ENCODE results near the gene BBS7. TPM values are rescaled to one million over a fixed set of nuclear protein-coding genes. Genes with fewer than 3 reads are reported as not detected.

BBS7 gene
- polyA plus RNA-seq, 3 donors = 4.2 to 6.6 (median 5.5) TPM

DNA sequence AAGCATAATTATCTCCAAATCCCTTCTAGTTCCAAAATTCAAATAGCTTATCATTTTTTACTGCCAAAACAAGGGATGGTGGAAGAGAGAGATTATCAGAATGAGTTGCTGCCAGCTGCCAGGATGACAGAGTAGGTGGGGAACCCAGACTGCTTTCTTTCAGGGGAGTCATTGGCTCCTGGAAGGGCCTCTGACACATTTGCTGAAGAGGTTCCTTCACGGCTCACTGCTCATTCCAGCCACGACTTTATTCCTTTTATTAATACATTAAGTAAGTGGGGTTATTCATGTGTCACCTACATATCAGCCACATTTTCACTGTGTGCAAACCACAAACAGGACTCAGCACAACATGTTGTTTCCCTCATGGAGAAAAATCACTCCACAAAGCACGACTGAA, 92.6 kb downstream of the BBS7 start:
- Histone ChIP-seq H3K27ac (ENCODE audit: low read depth in 1 of 2, low read length in 2 of 2) (no peak overlapping the region), H2AFZ (ENCODE audit: insufficient read depth, low read depth, low read length, poor library complexity, severe bottlenecking) (no peak overlapping the region), H3K4me2 (replicated peaks; ENCODE audit: extremely low read depth, low read length, poor library complexity, severe bottlenecking) (no peak overlapping the region), H3K9ac (ENCODE audit: insufficient read depth, low read length, poor library complexity, severe bottlenecking) (no peak overlapping the region), H3K4me3 (replicated peaks in 1 of 3; ENCODE audit: low read depth in 2 of 3, low read length in 3 of 3) (no peak overlapping the region), H3K27me3 (ENCODE audit: control insufficient read depth in 2 of 2, insufficient read depth in 2 of 2, low read length in 2 of 2) (peaks cover 0 to 4% of the 10 kb centered on the region in 2 donors), H3K79me2 (ENCODE audit: insufficient read depth, low read length) (no peaks in the 10 kb centered on the region), H3K4me1 (ENCODE audit: control insufficient read depth in 1 of 2, insufficient read depth in 2 of 2, low read length in 2 of 2) (no peaks in the 10 kb centered on the region), H3K9me3 (replicated peaks in 1 of 2; ENCODE audit: control insufficient read depth in 1 of 2, insufficient read depth in 1 of 2, low read length in 2 of 2) (no peaks in the 10 kb centered on the region), H4K20me1 (ENCODE audit: insufficient read depth, low read length) (no peaks in the 10 kb centered on the region), H3K36me3 (replicated peaks in 1 of 2; ENCODE audit: control insufficient read depth in 1 of 2, insufficient read depth in 2 of 2, low read length in 2 of 2) (no peaks in the 10 kb centered on the region)
- Mint-ChIP-seq H3K36me3 (no peaks in the 10 kb centered on the region), H3K4me3 (no peak overlapping the region), H3K27me3 (ENCODE audit: low read depth in 3 of 3) (peaks cover 7 to 20% (median 9%) of the 10 kb centered on the region in 3 donors), H3K4me1 (no peaks in the 10 kb centered on the region), H3K27ac (no peak overlapping the region), H3K9me3 (peaks cover 0 to 4% (median 0%) of the 10 kb centered on the region in 7 donors)
- no peak for DNase-seq
- WGBS (ENCODE audit: insufficient coverage) = 67% methylated on average over 1 of the region's 3 CpGs
- intact Hi-C loops (cut with micrococcal nuclease) = no loop called here
- TF ChIP-seq, protein P1, sequence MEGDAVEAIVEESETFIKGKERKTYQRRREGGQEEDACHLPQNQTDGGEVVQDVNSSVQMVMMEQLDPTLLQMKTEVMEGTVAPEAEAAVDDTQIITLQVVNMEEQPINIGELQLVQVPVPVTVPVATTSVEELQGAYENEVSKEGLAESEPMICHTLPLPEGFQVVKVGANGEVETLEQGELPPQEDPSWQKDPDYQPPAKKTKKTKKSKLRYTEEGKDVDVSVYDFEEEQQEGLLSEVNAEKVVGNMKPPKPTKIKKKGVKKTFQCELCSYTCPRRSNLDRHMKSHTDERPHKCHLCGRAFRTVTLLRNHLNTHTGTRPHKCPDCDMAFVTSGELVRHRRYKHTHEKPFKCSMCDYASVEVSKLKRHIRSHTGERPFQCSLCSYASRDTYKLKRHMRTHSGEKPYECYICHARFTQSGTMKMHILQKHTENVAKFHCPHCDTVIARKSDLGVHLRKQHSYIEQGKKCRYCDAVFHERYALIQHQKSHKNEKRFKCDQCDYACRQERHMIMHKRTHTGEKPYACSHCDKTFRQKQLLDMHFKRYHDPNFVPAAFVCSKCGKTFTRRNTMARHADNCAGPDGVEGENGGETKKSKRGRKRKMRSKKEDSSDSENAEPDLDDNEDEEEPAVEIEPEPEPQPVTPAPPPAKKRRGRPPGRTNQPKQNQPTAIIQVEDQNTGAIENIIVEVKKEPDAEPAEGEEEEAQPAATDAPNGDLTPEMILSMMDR (IDR thresholded peaks at IDR 0.05) = no peak

DNA sequence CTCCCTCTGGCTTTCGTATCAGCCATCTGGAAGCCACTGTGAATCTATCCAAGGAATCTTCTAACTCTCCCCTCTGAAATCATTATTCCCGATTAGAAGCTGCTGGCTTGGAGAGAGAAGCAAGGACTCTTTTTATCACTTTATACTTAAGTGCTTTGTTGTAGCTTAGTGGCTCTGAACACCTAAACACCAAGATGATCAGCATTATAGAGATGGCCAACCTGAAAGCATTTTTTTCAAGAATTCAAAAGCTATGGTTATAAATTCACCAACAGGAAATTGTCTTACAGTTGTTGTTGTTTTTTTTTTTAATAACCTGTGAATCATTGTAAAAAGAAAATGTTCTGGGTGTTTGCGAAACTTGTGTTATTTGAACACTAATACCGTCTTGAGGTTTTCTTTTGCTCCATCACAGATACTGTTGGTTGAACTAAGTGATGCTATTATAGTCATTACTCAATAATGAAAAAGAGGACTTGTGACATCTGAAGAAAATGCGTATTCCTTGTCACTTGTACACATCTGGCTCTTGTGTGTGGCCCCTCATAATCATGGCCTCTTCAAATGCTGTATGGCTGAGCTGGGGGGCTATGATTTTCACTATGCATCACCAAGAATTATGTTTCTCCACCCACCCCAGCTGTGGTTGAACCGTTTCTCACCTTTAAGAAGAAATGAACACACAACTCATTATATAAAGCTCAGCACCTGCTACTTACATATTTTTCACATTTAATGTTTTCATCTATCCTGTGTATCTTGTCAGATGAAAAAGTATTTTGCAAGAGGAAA, 93.5 kb downstream of the BBS7 start:
- no peak overlapping the region for H3K27ac Mint-ChIP-seq
- Histone ChIP-seq H3K27ac (ENCODE audit: low read depth in 1 of 2, low read length in 2 of 2) (no peak overlapping the region), H3K4me1 (ENCODE audit: control insufficient read depth in 1 of 2, insufficient read depth in 2 of 2, low read length in 2 of 2) (no peaks in the 10 kb centered on the region), H2AFZ (ENCODE audit: insufficient read depth, low read depth, low read length, poor library complexity, severe bottlenecking) (no peak overlapping the region), H3K4me3 (replicated peaks in 1 of 3; ENCODE audit: low read depth in 2 of 3, low read length in 3 of 3) (no peak overlapping the region), H3K79me2 (ENCODE audit: insufficient read depth, low read length) (no peaks in the 10 kb centered on the region), H3K4me2 (replicated peaks; ENCODE audit: extremely low read depth, low read length, poor library complexity, severe bottlenecking) (no peak overlapping the region), H3K27me3 (ENCODE audit: control insufficient read depth in 2 of 2, insufficient read depth in 2 of 2, low read length in 2 of 2) (peaks cover 0 to 4% of the 10 kb centered on the region in 2 donors), H3K36me3 (replicated peaks in 1 of 2; ENCODE audit: control insufficient read depth in 1 of 2, insufficient read depth in 2 of 2, low read length in 2 of 2) (no peaks in the 10 kb centered on the region), H4K20me1 (ENCODE audit: insufficient read depth, low read length) (no peaks in the 10 kb centered on the region), H3K9ac (ENCODE audit: insufficient read depth, low read length, poor library complexity, severe bottlenecking) (no peak overlapping the region), H3K9me3 (replicated peaks in 1 of 2; ENCODE audit: control insufficient read depth in 1 of 2, insufficient read depth in 1 of 2, low read length in 2 of 2) (no peaks in the 10 kb centered on the region)
- H3K9me3 Mint-ChIP-seq = peaks cover 0 to 4% (median 2%) of the 10 kb centered on the region in 7 donors
- H3K4me3 Mint-ChIP-seq = no peak overlapping the region
- peaks cover 7 to 22% (median 9%) of the 10 kb centered on the region in 3 donors for H3K27me3 Mint-ChIP-seq (ENCODE audit: low read depth in 3 of 3)
- intact Hi-C loops (cut with micrococcal nuclease) = no loop called here
- WGBS (ENCODE audit: insufficient coverage) = no CpG with 5 or more reads among the region's 6 CpGs
- DNase-seq = no peak
- no peaks in the 10 kb centered on the region for H3K4me1 Mint-ChIP-seq
- TF ChIP-seq, protein P1 (IDR thresholded peaks at IDR 0.05) = no peak
- no peaks in the 10 kb centered on the region for H3K36me3 Mint-ChIP-seq

Other genes starting within 250 kb of the BBS7 start
- gene ANXA5, start 173.5 kb downstream of the BBS7 start, polyA plus RNA-seq = 100 to 1,000 TPM; 312 to 796 (median 752) TPM
- not detected for gene SMIM43, start 105.3 kb downstream of the BBS7 start, polyA plus RNA-seq
- 10 to 100 TPM; 13.9 to 21.4 (median 21.3) TPM for gene EXOSC9, start 69.2 kb downstream of the BBS7 start, polyA plus RNA-seq
- gene CCNA2, start 46.6 kb downstream of the BBS7 start, polyA plus RNA-seq = under 1 TPM in 2 of 3 donors, not detected in 1; 0.20 to 0.23 TPM
- not detected for gene TRPC3, start 81.6 kb upstream of the BBS7 start, polyA plus RNA-seq